Activated B cell treated with CpG ODN at 0.5 μM for 24 hours (primary cell): ENCODE data around the gene APLP2. TPM values are rescaled to one million over a fixed set of nuclear protein-coding genes. Genes with fewer than 3 reads are reported as not detected.

Experiments
- ATAC-seq: fragments of 200-7000 bp; cut with Tn5 transposase; one replicate; pipeline ENCODE4 v1.10.0; 2021; ENCODE audit warnings: low read depth, mild to moderate bottlenecking, moderate library complexity
- CTCF ChIA-PET: fragments of 350-600 bp; sonication (Branson Sonifier 250); formaldehyde crosslinking; loops from one replicate; lab custom pipeline; 2021; ENCODE audit warnings: antibody characterized with exemption; lab: Charles Lee
- POLR2A ChIA-PET: fragments of 350-600 bp; sonication (Branson Sonifier 250); formaldehyde crosslinking; loops from one replicate; lab custom pipeline; 2021; ENCODE audit warnings: antibody characterized with exemption; lab: Charles Lee
- DNase-seq: peaks from one replicate; pipeline ENCODE4 v3.0.0; 2022
- H3K27ac Mint-ChIP-seq: one replicate; pipeline ENCODE4 v1.8.0; 2020; ENCODE audit warnings: mixed read lengths
- H3K27me3 Mint-ChIP-seq: one replicate; pipeline ENCODE4 v1.8.0; 2021; ENCODE audit warnings: mixed read lengths
- H3K36me3 Mint-ChIP-seq: one replicate; pipeline ENCODE4 v1.8.0; 2021; ENCODE audit warnings: low read depth, mixed read lengths
- H3K4me1 Mint-ChIP-seq: one replicate; pipeline ENCODE4 v1.8.0; 2021; ENCODE audit warnings: mixed read lengths
- H3K4me3 Mint-ChIP-seq: one replicate; pipeline ENCODE4 v1.8.0; 2020; ENCODE audit warnings: mild to moderate bottlenecking, mixed read lengths
- H3K9me3 Mint-ChIP-seq: one replicate; pipeline ENCODE4 v1.8.0; 2020; ENCODE audit warnings: mixed read lengths
- intact Hi-C: fragments of 100-400 bp; cut with micrococcal nuclease; formaldehyde crosslinking; loops from one replicate; pipeline ENCODE4 v1.15.1; 2024
- total RNA-seq: library from RNA; stranded (reverse); gene quantifications from 2 replicates; pipeline ENCODE4 v1.2.3, GENCODE V29; 2022
- TF ChIP-seq, protein P1 (sequence below): fragments of 200-600 bp; IDR thresholded peaks from one replicate; pipeline ENCODE4 v1.8.0; 2022; ENCODE audit warnings: antibody characterized with exemption, mild to moderate bottlenecking

APLP2 gene
- total RNA-seq, 1 donor from 2014 or later = 50.8 TPM

DNA sequence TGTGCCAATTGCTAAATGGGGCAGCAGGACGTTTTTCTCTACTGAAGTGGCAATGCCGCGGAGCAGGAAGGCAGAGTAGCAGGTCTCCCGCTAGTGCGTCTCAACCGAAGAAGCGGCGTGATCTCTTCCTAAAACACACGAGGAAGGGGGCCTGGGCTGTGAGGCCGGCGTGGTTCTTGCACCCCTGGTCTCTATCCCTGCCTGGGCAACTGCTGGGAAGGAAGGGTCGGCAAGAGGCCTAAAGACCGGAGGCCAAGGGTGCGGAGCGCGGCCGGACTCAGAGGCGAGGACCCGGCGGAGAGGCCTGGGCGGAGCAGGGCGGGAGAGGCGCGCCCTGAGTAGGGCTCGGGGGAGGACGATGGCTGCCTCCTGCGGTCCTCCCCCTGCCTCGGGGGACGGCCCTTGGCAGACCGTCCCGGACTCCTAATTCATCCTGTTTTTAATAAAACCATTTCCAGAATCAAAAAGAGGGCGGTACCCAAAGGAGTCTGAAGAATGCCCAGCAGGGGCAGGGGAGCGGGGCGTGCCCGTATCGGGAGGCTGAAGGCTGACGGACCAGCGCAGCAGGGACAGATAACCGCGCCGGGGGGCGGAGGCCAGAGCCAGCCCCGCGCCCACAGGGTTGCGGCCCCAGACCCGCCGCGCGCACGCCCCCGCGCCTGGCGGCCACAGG is 572 bp upstream of the APLP2 start:
- Mint-ChIP-seq H3K9me3 (no peaks in the 10 kb centered on the region), H3K36me3 (peaks cover 2% of the 10 kb centered on the region), H3K27ac (peak overlapping the region; percentile 83), H3K27me3 (peaks cover 10% of the 10 kb centered on the region), H3K4me3 (peak overlapping the region; percentile 92), H3K4me1 (peaks cover 38% of the 10 kb centered on the region)
- ATAC-seq (peak; percentile 21), DNase-seq (no peak)
- TF ChIP-seq, protein P1, sequence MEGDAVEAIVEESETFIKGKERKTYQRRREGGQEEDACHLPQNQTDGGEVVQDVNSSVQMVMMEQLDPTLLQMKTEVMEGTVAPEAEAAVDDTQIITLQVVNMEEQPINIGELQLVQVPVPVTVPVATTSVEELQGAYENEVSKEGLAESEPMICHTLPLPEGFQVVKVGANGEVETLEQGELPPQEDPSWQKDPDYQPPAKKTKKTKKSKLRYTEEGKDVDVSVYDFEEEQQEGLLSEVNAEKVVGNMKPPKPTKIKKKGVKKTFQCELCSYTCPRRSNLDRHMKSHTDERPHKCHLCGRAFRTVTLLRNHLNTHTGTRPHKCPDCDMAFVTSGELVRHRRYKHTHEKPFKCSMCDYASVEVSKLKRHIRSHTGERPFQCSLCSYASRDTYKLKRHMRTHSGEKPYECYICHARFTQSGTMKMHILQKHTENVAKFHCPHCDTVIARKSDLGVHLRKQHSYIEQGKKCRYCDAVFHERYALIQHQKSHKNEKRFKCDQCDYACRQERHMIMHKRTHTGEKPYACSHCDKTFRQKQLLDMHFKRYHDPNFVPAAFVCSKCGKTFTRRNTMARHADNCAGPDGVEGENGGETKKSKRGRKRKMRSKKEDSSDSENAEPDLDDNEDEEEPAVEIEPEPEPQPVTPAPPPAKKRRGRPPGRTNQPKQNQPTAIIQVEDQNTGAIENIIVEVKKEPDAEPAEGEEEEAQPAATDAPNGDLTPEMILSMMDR = no peak
- POLR2A ChIA-PET = interaction anchor here (1.0 to 4.1 kb wide), 5 partner anchors 18 to 66 kb away, joined by 3 to 59 read pairs (median 10); partner anchors contain the start of gene PRDM10
- intact Hi-C loops = loop anchor here (1.0 to 5.0 kb wide), 9 partner anchors 37 to 848 kb away; partner anchors contain the start of genes NFRKB and ZBTB44
- CTCF ChIA-PET = no interaction called here

- peaks cover 32% of the 10 kb centered on the region for H3K4me1 Mint-ChIP-seq
- DNase-seq (peak; percentile 58), ATAC-seq (peak; percentile 16)
- H3K36me3 Mint-ChIP-seq = peaks cover 2% of the 10 kb centered on the region
- CTCF ChIA-PET = interaction anchor here (0.6 to 2.2 kb wide), 12 partner anchors 11 to 147 kb away, joined by 3 to 18 read pairs (median 4); partner anchors contain the start of gene PRDM10
- intact Hi-C loops = no loop called here
- peak overlapping the region; percentile 81 for H3K27ac Mint-ChIP-seq
- H3K9me3 Mint-ChIP-seq = no peaks in the 10 kb centered on the region
- POLR2A ChIA-PET = interaction anchor here (0.6 to 4.1 kb wide), 16 partner anchors 17 to 175 kb away, joined by 3 to 59 read pairs (median 5); partner anchors contain the start of genes NFRKB and PRDM10
- peaks cover 4% of the 10 kb centered on the region for H3K27me3 Mint-ChIP-seq
- H3K4me3 Mint-ChIP-seq = peak overlapping the region; percentile 90
- TF ChIP-seq, protein P1 = no peak
Observed at GRCh38 chr11:130070109-130070845, 583 bp downstream of the APLP2 start.

DNA sequence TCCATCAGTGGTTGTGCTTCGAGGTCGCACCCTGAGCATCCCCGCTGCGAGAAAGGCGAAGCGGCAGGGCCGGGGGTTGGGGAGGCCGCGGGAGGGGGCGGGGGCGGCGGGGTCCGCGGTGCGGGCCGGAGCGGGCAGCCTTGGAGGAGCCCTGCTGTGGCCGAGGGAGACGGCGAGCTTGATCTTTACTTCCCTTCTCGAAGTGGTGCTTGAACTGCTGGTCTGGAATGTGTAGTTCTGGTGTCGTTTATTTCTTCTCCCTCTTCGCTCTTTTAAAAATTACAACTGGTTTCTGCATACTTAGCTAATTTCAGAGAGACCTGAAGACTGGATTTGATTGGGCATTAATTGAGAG is 1.1 kb downstream of the APLP2 start:
- ATAC-seq (no peak), DNase-seq (no peak)
- Mint-ChIP-seq H3K27me3 (peaks cover 2% of the 10 kb centered on the region), H3K4me1 (peaks cover 36% of the 10 kb centered on the region), H3K27ac (peak overlapping the region; percentile 54), H3K4me3 (peak overlapping the region; percentile 87), H3K9me3 (no peaks in the 10 kb centered on the region), H3K36me3 (peaks cover 2% of the 10 kb centered on the region)
- CTCF ChIA-PET = interaction anchor here (1.0 to 2.2 kb wide), 12 partner anchors 16 to 147 kb away, joined by 3 to 18 read pairs (median 4); partner anchors contain the start of gene PRDM10
- POLR2A ChIA-PET = interaction anchor here (0.6 to 4.1 kb wide), 13 partner anchors 16 to 175 kb away, joined by 3 to 59 read pairs (median 5); partner anchors contain the start of genes NFRKB and PRDM10
- TF ChIP-seq, protein P1 = no peak
- intact Hi-C loops = no loop called here

DNA sequence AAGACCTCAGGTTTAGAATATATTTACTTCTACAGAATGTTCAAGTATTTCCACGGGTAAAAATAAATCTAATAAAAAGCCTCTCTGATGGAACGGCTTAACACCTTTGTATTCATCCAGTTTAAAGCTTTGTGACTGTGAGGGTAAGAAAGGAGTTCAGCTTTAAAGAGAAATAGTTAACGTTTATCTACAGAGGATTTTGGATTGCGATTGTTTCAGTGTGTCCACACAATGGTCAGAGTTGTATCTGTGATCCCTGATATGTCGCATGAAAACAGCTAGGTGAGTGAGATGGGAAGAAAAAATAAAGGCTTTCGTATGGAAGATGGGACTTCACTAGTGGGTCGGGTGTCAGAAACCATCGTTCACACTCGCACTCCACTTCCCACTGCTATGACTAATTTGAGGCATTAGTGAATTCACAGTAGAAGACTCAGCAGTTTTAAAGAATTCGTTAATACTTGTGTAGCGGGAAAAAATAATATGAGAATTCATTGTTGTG is 1.6 kb downstream of the APLP2 start:
- Mint-ChIP-seq H3K27ac (peak overlapping the region; percentile 54), H3K4me3 (peak overlapping the region; percentile 87), H3K9me3 (no peaks in the 10 kb centered on the region), H3K4me1 (peaks cover 37% of the 10 kb centered on the region), H3K27me3 (peaks cover 2% of the 10 kb centered on the region), H3K36me3 (peaks cover 2% of the 10 kb centered on the region)
- POLR2A ChIA-PET = interaction anchor here (0.6 to 4.1 kb wide), 12 partner anchors 16 to 176 kb away, joined by 3 to 59 read pairs (median 6); partner anchors contain the start of genes NFRKB and PRDM10
- no peak for ATAC-seq
- TF ChIP-seq, protein P1 = no peak
- CTCF ChIA-PET = interaction anchor here (1.0 to 2.2 kb wide), 12 partner anchors 15 to 149 kb away, joined by 3 to 18 read pairs (median 4); partner anchors contain the start of gene PRDM10
- DNase-seq = no peak
- intact Hi-C loops = no loop called here
